Measurements from ENCODE around the gene IBTK.
"Not testable (repeated sequence)": the region's sequence is repeated elsewhere in the genome, so short reads cannot be mapped to it uniquely, and the experiment has no call there.

IBTK gene

DNA sequence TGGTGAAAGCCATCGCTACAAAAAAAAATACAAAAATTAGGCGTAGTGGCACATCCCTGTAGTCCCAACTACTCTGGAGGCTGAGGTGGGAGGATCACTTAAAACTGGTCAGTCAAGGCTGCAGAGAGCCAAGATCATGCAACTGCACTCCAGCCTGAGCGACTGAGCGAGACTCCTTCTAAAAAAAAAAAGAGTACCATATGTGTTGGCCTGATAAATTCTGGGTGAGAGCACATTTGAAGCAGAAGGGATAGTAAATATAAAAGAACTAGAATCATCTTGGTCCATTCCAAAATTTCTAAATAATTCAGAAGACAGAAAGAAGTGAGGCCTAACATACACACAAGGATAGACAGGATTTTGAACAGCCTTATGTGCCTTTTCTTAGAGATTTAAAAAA lies 2.2 kb downstream of the IBTK start:
- DNase-seq, result no peak

GRCh38 chr6:82243884-82244283 lies 3.7 kb downstream of the IBTK start:
- no peak for DNase-seq

- DNase-seq, result no peak
Observed at GRCh38 chr6:82240186-82240585, 7.4 kb downstream of the IBTK start.

DNA sequence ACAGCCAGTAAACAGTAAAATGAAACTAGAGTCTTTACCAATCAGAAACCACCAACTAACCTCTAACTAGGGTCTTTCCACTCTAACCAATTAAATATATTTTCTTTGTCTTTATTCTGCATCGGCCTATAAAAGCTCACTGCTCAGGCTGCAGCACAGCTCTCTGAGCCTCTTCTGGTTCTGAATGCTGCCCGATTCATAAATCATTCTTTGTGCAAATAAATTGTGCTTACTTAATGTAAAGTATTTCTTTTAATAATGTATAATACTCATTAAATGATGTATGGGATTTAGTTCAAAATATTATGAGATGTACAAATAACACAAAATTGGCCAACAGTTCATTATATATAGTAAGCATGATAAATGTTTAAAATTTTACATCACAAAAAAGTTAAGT lies 7.9 kb downstream of the IBTK start:
- DNase-seq, result no peak

- no peak for DNase-seq
Observed at GRCh38 chr6:82237013-82237412, 10.5 kb downstream of the IBTK start.

GRCh38 chr6:82227770-82228169 lies 19.8 kb downstream of the IBTK start:
- no peak for DNase-seq

- no peak for DNase-seq
Observed at GRCh38 chr6:82220167-82220566, 27.4 kb downstream of the IBTK start.

GRCh38 chr6:82217018-82217586 lies 30.4 kb downstream of the IBTK start:
- no peak for DNase-seq

GRCh38 chr6:82216549-82216948 lies 31.0 kb downstream of the IBTK start:
- no peak for DNase-seq

GRCh38 chr6:82211326-82211725 lies 36.2 kb downstream of the IBTK start:
- no peak for DNase-seq

DNA sequence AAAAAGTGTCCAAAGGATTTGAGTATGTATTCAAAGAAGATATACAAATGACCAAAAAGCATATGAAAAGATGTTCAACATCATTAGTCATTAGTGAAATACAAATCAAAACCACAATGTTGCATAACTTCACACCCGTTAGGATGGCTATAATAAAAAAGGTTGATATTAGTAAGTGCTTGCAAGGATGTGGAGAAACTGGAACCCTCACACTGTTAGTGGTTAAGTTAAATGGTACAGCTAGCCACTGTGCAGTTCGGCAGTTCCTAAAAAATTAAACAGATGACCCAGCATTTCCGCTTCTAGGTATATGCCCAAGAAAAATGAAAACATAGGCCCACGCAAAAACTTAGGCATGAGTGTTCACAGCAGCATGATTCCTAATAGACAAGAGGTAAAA lies 38.6 kb downstream of the IBTK start:
- DNase-seq, result no peak

- peak; percentile 22 for DNase-seq
Observed at GRCh38 chr6:82205930-82206392, 41.6 kb downstream of the IBTK start.

- no peak for DNase-seq
Observed at GRCh38 chr6:82204020-82204419, 43.5 kb downstream of the IBTK start.

DNA sequence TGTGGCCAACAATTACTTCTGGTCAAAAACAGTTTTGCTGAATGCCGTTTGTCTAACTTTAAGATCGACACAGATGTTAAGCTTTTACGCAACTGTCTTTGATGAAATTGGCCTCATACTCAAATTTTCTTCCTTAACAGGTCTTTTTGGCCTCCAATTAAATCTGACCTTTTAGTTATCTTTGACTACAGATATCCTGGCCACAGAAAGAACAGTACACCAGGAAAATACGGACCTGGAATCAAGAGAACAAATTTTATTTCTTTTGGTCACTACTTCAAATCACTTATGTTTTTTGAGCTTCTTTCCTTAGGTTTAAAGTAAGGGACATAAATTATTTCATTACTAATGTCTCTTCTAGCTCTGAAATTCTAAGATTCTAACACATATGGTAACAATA lies 49.8 kb downstream of the IBTK start:
- no peak for DNase-seq

DNA sequence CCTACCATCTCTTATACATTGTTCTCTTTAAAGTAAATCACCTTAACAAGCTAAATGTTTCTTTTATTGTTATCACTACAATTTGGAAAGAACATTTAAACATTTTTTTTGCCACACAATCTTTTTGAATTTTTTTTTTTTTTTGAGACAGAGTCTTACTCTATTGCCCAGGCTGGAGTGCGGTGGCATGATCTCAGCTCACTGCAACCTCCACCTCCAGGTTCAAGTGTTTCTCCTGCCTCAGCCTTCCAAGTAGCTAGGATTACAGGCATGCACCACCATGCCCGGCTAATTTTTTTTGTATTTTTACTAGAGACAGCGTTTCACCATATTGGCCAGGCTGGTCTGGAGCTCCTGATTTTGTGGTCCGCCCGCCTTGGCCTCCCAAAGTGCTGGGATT lies 50.3 kb downstream of the IBTK start:
- DNase-seq, result not testable (repeated sequence)

GRCh38 chr6:82196161-82196560 lies 51.4 kb downstream of the IBTK start:
- DNase-seq, result no peak

GRCh38 chr6:82195619-82196018 lies 51.9 kb downstream of the IBTK start:
- DNase-seq, result no peak

DNA sequence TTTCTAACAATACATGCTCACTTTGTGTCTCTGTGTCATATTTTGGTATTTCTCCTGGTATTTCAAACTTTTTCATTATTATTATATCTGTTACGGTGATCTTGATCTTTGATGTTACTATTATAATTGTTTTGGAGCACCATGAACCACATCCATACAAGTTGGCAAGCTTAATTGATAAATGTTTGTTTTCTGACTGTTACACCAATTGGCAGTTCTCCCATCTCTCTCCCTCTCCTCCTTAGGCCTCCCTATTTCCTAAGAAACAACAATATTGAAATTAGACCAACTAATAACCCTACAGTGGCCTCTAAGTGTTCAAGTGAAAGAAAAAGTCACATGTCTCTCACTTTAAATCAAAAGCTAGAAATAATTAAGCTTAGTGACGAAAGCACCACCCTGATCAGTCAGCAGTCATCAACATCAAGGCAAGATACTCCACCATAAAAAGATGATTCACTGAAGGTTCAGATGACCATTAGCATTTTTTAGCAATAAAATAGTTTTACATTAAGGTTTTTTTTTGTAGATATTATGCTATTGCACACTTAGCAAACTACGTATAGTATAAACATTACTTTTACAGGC lies 61.5 kb downstream of the IBTK start:
- DNase-seq, result no peak

GRCh38 chr6:82183642-82184282 lies 63.8 kb downstream of the IBTK start:
- no peak for DNase-seq

GRCh38 chr6:82182756-82183155 lies 64.8 kb downstream of the IBTK start:
- DNase-seq, result no peak

GRCh38 chr6:82179415-82179814 lies 68.1 kb downstream of the IBTK start:
- no peak for DNase-seq

DNA sequence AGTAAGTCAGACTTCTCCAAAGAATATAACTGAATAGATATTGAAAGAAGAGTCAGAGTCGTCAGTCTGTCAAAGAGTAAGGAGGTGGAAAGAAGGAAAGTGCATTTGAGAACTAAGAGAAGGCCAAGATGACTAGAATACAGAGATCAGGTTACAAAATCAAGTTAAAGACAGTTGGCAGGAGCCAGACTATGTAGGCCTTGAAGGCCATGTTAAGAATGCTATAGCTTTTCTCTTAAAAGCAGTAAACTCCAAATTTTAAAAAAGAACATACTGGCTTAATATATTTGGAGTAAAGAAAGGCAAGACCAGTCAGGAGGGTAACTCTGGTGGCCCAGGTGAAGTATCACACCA lies 68.8 kb downstream of the IBTK start:
- DNase-seq, result no peak

DNA sequence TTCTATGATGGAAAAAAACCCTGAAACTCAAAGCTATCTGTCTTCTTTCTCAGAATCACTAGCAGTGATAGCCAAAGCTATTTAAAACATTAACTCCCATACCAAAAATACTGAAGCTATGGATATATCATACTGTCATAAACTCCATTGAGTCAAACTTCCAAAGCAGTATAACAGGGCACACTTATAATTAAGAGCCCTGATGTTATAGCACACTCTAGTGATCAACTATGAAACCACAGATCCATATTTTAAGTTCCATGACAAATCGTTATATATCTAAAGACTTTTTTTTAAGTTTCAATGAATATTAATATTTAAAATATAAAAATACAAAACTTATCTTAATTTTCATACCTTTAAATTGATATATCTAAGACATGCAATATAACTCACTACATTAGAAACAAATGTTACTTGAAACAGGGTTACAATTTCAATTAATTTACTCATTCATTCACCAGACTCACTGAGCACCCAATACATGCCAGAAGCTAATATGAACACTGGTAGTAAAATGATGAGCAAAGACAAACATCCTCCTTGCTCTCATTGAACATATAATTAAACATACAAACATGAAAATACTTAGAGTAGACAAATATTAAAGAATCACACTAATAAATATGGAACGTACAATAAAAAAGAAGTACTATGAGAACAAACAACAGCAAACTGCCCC lies 69.3 kb downstream of the IBTK start:
- no peak for DNase-seq

GRCh38 chr6:82176616-82177015 lies 70.9 kb downstream of the IBTK start:
- DNase-seq, result no peak

All from NCI-H524 treated with DMSO at 0.1 percent for 48 hours (cell line).